Hepatocyte (in vitro differentiated cells): ENCODE data around the gene AP4E1. TPM values are rescaled to one million over a fixed set of nuclear protein-coding genes. Genes with fewer than 3 reads are reported as not detected.
A peak's percentile ranks its signal among the peaks of the same experiment; 100 is the strongest.
"Not testable (repeated sequence)": the region's sequence is repeated elsewhere in the genome, so short reads cannot be mapped to it uniquely, and the experiment has no call there.

Experiments used
- DNase-seq: peaks from one replicate; pipeline ENCODE4 v3.0.0-alpha.2; 2016; ENCODE audit warnings: low spot score
- H2AFZ ChIP-seq: fragments of 200-600 bp; sonication (generic); 2 replicates; pipeline ENCODE4 v1.6.0; 2016; ENCODE audit warnings: antibody characterized with exemption, mild to moderate bottlenecking
- H3K27ac ChIP-seq: fragments of 200-600 bp; sonication (generic); 2 replicates; pipeline ENCODE4 v1.5.1; 2016; ENCODE audit warnings: mild to moderate bottlenecking
- H3K27me3 ChIP-seq: fragments of 200-600 bp; sonication (generic); 2 replicates; pipeline ENCODE4 v1.6.1; 2016
- H3K36me3 ChIP-seq: fragments of 200-600 bp; sonication (generic); replicated peaks from 2 replicates; pipeline ENCODE4 v1.5.1; 2016; ENCODE audit warnings: low read depth; ENCODE audit not compliant: insufficient read depth
- H3K4me1 ChIP-seq: fragments of 200-600 bp; sonication (generic); 2 replicates; pipeline ENCODE4 v1.5.1; 2016; ENCODE audit warnings: mild to moderate bottlenecking, moderate library complexity; ENCODE audit not compliant: insufficient read depth
- H3K4me2 ChIP-seq: fragments of 200-600 bp; sonication (generic); 2 replicates; pipeline ENCODE4 v1.6.0; 2016
- H3K4me3 ChIP-seq: fragments of 200-600 bp; sonication (generic); 2 replicates; pipeline ENCODE4 v1.5.1; 2016; ENCODE audit warnings: mild to moderate bottlenecking
- H3K79me2 ChIP-seq: fragments of 200-600 bp; sonication (generic); 2 replicates; pipeline ENCODE4 v1.6.0; 2017; ENCODE audit warnings: mild to moderate bottlenecking
- H3K9me2 ChIP-seq: fragments of 200-600 bp; sonication (generic); replicated peaks from 2 replicates; pipeline ENCODE4 v1.6.0; 2017; ENCODE audit warnings: mild to moderate bottlenecking; ENCODE audit not compliant: insufficient read depth
- H3K9me3 ChIP-seq: fragments of 200-600 bp; sonication (generic); 2 replicates; pipeline ENCODE4 v1.5.1; 2016; ENCODE audit warnings: low read depth, mild to moderate bottlenecking
- H4K20me1 ChIP-seq: fragments of 200-600 bp; sonication (generic); 2 replicates; pipeline ENCODE4 v1.6.0; 2016; ENCODE audit warnings: mild to moderate bottlenecking; ENCODE audit not compliant: insufficient read depth, poor library complexity, severe bottlenecking
- EZH2 ChIP-seq: fragments of 200-600 bp; sonication (generic); IDR thresholded peaks from 2 replicates; pipeline ENCODE4 v1.6.1; 2016; ENCODE audit warnings: antibody characterized with exemption, mild to moderate bottlenecking, borderline replicate concordance
- EZH2phosphoT487 ChIP-seq: fragments of 200-600 bp; sonication (generic); IDR thresholded peaks from one replicate; pipeline ENCODE4 v1.6.1; 2018; ENCODE audit warnings: antibody characterized with exemption, mild to moderate bottlenecking, low read depth, moderate library complexity; ENCODE audit not compliant: unreplicated experiment, severe bottlenecking
- WGBS: methylation state at CpG from one replicate; pipeline ENCODE4 v1.1.6; 2016; ENCODE audit warnings: low lambda C conversion rate; ENCODE audit errors: missing lambda C conversion rate; 5-methylcytosine and 5-hydroxymethylcytosine counted together
- polyA plus RNA-seq: library from polyadenylated mRNA; unstranded; fragments of >200 nt; fragmentation: Nextera tagmentation; extraction: Ambion mirVana; gene quantifications from 2 replicates; pipeline ENCODE4 v1.2.1, GENCODE V29; 2016
- total RNA-seq: library from RNA; depleted of rRNA; stranded (reverse); fragments of >200 nt; gene quantifications from 2 replicates; pipeline ENCODE4 v1.2.3, GENCODE V29; 2014
- TF ChIP-seq, protein P1 (sequence below): fragments of 200-600 bp; sonication (generic); IDR thresholded peaks from 2 replicates; pipeline ENCODE4 v1.5.1; 2016; ENCODE audit warnings: antibody characterized with exemption, mild to moderate bottlenecking; ENCODE audit not compliant: poor library complexity

AP4E1 gene
- total and polyA plus RNA-seq, 2 experiments from 2014 or later, result 1.4 to 12.4 TPM

DNA sequence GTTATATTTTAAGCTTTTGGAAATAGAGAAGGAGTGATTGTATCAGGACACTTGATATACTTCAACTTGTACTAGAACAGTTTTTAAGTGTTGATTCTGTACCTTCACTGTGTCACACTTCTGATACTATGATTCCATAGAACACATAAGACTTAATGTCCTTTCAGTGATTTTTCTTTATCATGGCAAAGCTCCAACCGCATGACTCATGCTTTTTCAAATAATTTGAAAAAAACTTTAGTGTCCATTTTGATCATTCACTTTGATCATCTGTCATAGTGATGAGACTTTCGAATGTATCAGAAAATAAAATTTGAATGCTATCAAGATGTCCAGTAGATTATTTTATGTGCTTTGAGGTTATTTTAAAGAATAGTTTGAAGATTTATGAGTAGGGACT is 32.0 kb downstream of the AP4E1 start:
- Histone ChIP-seq H3K9me2 (no peaks in the 10 kb centered on the region), H4K20me1 (no peaks in the 10 kb centered on the region), H3K27me3 (no peaks in the 10 kb centered on the region), H3K9me3 (no peaks in the 10 kb centered on the region), H3K4me2 (peak overlapping the region; percentile 27), H3K4me3 (no peak overlapping the region), H3K27ac (peak overlapping the region; percentile 4), H2AFZ (no peak overlapping the region), H3K79me2 (no peaks in the 10 kb centered on the region), H3K4me1 (peaks cover 7% of the 10 kb centered on the region), H3K36me3 (no peaks in the 10 kb centered on the region)
- WGBS, result 92% methylated on average over 2 of the region's 2 CpGs
- DNase-seq, result no peak
- no peak for TF ChIP-seq EZH2phosphoT487
- TF ChIP-seq, protein P1, sequence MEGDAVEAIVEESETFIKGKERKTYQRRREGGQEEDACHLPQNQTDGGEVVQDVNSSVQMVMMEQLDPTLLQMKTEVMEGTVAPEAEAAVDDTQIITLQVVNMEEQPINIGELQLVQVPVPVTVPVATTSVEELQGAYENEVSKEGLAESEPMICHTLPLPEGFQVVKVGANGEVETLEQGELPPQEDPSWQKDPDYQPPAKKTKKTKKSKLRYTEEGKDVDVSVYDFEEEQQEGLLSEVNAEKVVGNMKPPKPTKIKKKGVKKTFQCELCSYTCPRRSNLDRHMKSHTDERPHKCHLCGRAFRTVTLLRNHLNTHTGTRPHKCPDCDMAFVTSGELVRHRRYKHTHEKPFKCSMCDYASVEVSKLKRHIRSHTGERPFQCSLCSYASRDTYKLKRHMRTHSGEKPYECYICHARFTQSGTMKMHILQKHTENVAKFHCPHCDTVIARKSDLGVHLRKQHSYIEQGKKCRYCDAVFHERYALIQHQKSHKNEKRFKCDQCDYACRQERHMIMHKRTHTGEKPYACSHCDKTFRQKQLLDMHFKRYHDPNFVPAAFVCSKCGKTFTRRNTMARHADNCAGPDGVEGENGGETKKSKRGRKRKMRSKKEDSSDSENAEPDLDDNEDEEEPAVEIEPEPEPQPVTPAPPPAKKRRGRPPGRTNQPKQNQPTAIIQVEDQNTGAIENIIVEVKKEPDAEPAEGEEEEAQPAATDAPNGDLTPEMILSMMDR, result no peak

DNA sequence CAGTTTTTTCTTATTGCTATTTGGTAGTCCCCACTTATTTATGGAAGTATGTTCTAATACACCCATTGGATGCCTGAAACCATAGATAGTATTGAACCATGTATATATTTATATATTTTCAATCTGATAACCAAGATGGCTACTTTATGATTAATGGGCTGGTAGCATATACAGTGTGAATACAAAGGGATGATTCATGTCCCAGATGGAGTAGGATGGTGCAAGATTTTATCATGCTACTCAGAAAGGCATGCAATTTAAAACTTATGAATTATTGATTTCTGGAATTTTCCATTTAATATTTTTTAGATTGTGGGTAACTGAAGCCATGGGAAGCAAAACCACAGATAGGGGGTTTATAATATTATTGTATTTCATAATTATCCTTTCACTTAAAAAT is 35.2 kb downstream of the AP4E1 start:
- DNase-seq, result no peak
- Histone ChIP-seq H3K9me3 (no peaks in the 10 kb centered on the region), H3K36me3 (no peaks in the 10 kb centered on the region), H3K4me1 (peaks cover 7% of the 10 kb centered on the region), H3K4me3 (no peak overlapping the region), H3K9me2 (no peaks in the 10 kb centered on the region), H2AFZ (no peak overlapping the region), H3K27ac (no peak overlapping the region), H3K4me2 (no peak overlapping the region), H4K20me1 (no peaks in the 10 kb centered on the region), H3K27me3 (no peaks in the 10 kb centered on the region), H3K79me2 (no peaks in the 10 kb centered on the region)
- no peak for TF ChIP-seq EZH2
- TF ChIP-seq, protein P1, result no peak
- TF ChIP-seq EZH2phosphoT487, result no peak

DNA sequence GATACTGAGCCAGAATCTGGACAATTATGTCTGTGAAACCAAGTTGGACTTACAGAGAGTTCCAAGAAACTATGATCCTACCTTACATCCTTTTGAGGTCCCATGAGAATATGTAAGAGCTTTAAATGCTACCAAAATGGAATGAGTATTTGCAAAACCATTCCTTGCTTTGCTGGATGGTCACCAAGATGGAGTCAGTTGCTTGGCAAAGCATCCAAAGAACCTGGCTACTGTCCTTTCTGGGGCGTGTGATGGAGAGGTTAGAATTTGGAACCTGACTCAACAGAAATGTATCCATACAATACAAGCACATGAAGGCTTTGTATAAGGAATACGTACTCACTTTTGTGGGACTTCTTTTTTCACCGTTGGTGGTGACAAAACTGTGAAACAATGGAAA is 36.2 kb downstream of the AP4E1 start:
- no peaks in the 10 kb centered on the region for H3K36me3 ChIP-seq
- no peak overlapping the region for H3K4me3 ChIP-seq
- H3K79me2 ChIP-seq, result no peaks in the 10 kb centered on the region
- WGBS, result 96% methylated on average over 3 of the region's 3 CpGs
- H3K4me1 ChIP-seq, result peaks cover 2% of the 10 kb centered on the region
- no peak for TF ChIP-seq EZH2phosphoT487
- TF ChIP-seq, protein P1, result no peak
- no peak for TF ChIP-seq EZH2
- H4K20me1 ChIP-seq, result no peaks in the 10 kb centered on the region
- no peaks in the 10 kb centered on the region for H3K9me2 ChIP-seq
- no peaks in the 10 kb centered on the region for H3K9me3 ChIP-seq
- H3K27me3 ChIP-seq, result no peaks in the 10 kb centered on the region
- H3K27ac ChIP-seq, result no peak overlapping the region
- no peak for DNase-seq
- H3K4me2 ChIP-seq, result no peak overlapping the region
- no peak overlapping the region for H2AFZ ChIP-seq

DNA sequence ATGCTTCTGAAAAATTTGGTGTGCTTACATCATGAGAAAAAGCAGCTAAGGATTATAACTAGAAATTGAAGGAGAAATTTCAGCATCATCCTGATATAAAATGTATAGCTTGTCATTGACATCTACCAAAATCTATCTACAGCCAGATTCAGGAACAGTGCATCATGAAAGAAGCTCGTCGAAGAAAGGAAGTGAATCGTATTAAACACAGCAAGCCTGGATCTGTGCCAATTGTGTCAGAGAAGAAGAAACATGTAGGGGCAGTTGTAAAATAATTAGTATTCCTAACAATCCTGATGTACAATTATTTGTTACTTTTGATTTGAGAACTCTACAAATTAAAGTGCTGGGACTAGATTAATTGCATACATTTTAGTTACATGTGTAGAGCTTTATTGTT is 37.2 kb downstream of the AP4E1 start:
- DNase-seq, result no peak
- WGBS, result 79% methylated on average over 3 of the region's 3 CpGs
- H3K4me3 ChIP-seq, result no peak overlapping the region
- H3K79me2 ChIP-seq, result no peaks in the 10 kb centered on the region
- H3K27ac ChIP-seq, result no peak overlapping the region
- no peaks in the 10 kb centered on the region for H3K36me3 ChIP-seq
- no peaks in the 10 kb centered on the region for H3K4me1 ChIP-seq
- H2AFZ ChIP-seq, result no peak overlapping the region
- TF ChIP-seq, protein P1, result no peak
- TF ChIP-seq EZH2 (no peak), EZH2phosphoT487 (no peak)
- no peaks in the 10 kb centered on the region for H3K9me2 ChIP-seq
- no peak overlapping the region for H3K4me2 ChIP-seq
- no peaks in the 10 kb centered on the region for H3K9me3 ChIP-seq
- H4K20me1 ChIP-seq, result no peaks in the 10 kb centered on the region
- no peaks in the 10 kb centered on the region for H3K27me3 ChIP-seq

DNA sequence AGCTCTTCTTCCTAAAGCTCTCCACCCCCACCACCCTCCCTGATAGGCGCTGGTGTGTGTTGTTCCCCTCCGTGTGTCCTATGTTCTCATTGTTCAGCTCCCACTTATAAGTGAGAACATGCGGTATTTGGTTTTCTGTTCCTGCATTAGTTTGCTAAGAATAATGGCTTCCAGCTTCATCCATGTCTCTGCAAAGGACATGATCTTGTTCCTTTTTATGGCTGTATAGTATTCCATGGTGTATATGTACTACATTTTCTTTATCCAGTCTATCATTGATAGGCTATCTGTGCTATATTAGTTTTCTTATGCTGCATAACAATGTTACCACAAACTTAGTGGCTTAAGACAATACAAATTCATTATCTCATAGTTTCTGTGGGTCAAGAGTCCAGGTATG is 42.3 kb downstream of the AP4E1 start:
- H3K36me3 ChIP-seq, H3K79me2 ChIP-seq: not testable (repeated sequence)
- 98% methylated on average over 3 of the region's 3 CpGs for WGBS

More for the DNA sequence above, 42.3 kb downstream of the AP4E1 start:
- H3K27me3 ChIP-seq, H3K27ac ChIP-seq, H3K4me1 ChIP-seq, H4K20me1 ChIP-seq, H3K9me3 ChIP-seq, H3K4me3 ChIP-seq, H3K4me2 ChIP-seq, H3K9me2 ChIP-seq, DNase-seq, H2AFZ ChIP-seq: not testable (repeated sequence)
